Medulla oblongata (tissue), 1 donor: ENCODE measurements around the gene SDK1.
A peak's percentile ranks its signal among the peaks of the same experiment; 100 is the strongest.

Experiments used
- DNase-seq: peaks from one replicate; pipeline ENCODE4 v3.0.0-alpha.2; 2015; ENCODE audit errors: extremely low spot score

SDK1 gene

GRCh38 chr7:3283130-3283704 lies 17.8 kb upstream of the SDK1 start:
- no peak for DNase-seq

GRCh38 chr7:3285652-3286051 lies 15.4 kb upstream of the SDK1 start:
- DNase-seq, result no peak

- DNase-seq, result no peak
Measured at GRCh38 chr7:3289996-3290395, 11.1 kb upstream of the SDK1 start.

GRCh38 chr7:3292694-3293093 lies 8.4 kb upstream of the SDK1 start:
- DNase-seq, result no peak

GRCh38 chr7:3294432-3295100 lies 6.5 kb upstream of the SDK1 start:
- DNase-seq, result no peak

- no peak for DNase-seq
Measured at GRCh38 chr7:3297105-3297819, 3.8 kb upstream of the SDK1 start.

GRCh38 chr7:3300221-3300650 lies 816 bp upstream of the SDK1 start:
- DNase-seq, result peak; percentile 4

GRCh38 chr7:3301449-3301731 lies 338 bp downstream of the SDK1 start:
- no peak for DNase-seq

GRCh38 chr7:3301831-3302618 lies 973 bp downstream of the SDK1 start:
- DNase-seq, result peak; percentile 71

GRCh38 chr7:3302681-3303320 lies 1.7 kb downstream of the SDK1 start:
- DNase-seq, result peak; percentile 14

- DNase-seq, result no peak
Measured at GRCh38 chr7:3304131-3304530, 3.1 kb downstream of the SDK1 start.

- DNase-seq, result no peak
Measured at GRCh38 chr7:3307435-3307834, 6.4 kb downstream of the SDK1 start.

GRCh38 chr7:3309140-3309539 lies 8.1 kb downstream of the SDK1 start:
- DNase-seq, result no peak

GRCh38 chr7:3309956-3310355 lies 8.9 kb downstream of the SDK1 start:
- DNase-seq, result no peak

- no peak for DNase-seq
Measured at GRCh38 chr7:3310884-3311283, 9.8 kb downstream of the SDK1 start.

- DNase-seq, result no peak
Measured at GRCh38 chr7:3312583-3312982, 11.5 kb downstream of the SDK1 start.

GRCh38 chr7:3318874-3319273 lies 17.8 kb downstream of the SDK1 start:
- no peak for DNase-seq

- DNase-seq, result no peak
Measured at GRCh38 chr7:3321206-3321605, 20.2 kb downstream of the SDK1 start.

GRCh38 chr7:3321745-3322144 lies 20.7 kb downstream of the SDK1 start:
- no peak for DNase-seq

GRCh38 chr7:3326246-3326645 lies 25.2 kb downstream of the SDK1 start:
- no peak for DNase-seq

- DNase-seq, result no peak
Measured at GRCh38 chr7:3327099-3327498, 26.0 kb downstream of the SDK1 start.

- no peak for DNase-seq
Measured at GRCh38 chr7:3327655-3328054, 26.6 kb downstream of the SDK1 start.
